Panc1 (cell line): Measurements from ENCODE around the gene GIMAP4.

Experiments
- CTCF ChIP-seq: fragments of 450-650 bp; IDR thresholded peaks from 2 replicates; pipeline ENCODE4 v1.5.1; 2017; ENCODE audit warnings: mild to moderate bottlenecking
- POLR2AphosphoS5 ChIP-seq: IDR thresholded peaks from 2 replicates; pipeline ENCODE4 v1.6.1; 2012; ENCODE audit warnings: mild to moderate bottlenecking, low read depth, low read length, moderate library complexity

DNA sequence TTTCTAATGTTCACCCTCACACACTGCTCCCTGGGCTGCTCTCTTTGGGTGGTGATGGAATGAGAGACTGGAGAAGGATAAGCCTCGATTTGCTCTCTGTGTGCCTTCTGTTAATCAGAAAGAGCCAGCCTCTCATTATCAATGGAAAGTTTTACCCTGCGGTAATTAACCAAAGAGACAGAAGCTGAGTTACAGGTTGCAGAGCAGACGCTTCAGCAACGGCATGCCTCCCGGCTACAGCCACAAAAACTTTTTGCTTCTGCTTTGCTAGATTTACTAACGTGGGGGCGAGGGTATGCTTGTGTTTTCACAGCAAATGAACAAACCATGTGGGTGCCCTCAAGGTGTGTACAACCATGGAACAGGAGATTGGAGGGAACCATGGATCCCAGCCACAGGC, 18.0 kb downstream of the GIMAP4 start:
- TF ChIP-seq CTCF (no peak), POLR2AphosphoS5 (no peak)
